CD4-positive, alpha-beta T cell treated with Interleukin-4 for 4 hours (primary cell): ENCODE results near the gene ECE1.

Experiments used
- DNase-seq: peaks from one replicate; pipeline ENCODE4 v3.0.0-alpha.2; 2020

ECE1 gene

DNA sequence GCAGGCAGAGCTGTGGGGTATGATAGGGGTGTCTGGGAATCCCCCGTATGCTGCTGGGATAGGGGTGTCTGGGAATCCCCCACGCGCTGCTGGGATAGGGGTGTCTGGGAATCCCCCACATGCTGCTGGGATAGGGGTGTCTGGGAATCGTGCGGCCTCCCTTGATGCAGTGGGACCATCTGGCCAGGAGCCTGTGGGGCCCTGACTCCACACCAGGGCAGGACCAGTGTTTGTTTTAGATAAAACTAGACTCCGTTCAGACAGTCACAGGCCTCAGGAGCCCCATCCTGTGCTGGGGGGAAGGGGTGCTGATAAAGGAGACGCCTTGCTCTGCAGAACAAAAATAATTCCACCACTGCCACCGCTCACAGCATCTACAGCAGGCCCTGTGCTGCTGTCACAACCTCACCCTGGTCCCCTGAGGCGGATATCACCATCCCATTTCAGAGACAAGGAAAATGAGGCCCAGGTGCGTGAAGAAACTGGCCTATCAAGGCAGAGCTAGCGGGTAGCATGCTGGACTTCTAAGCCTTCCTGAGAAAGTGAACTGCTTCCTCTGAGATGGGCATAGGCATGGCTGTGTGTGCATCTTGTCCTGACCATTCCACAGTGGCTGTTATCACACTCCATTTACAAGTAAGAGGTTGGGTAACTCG lies 24.0 kb downstream of the ECE1 start:
- no peak for DNase-seq

- DNase-seq = no peak
Measured at GRCh38 chr1:21265644-21266043, 24.6 kb downstream of the ECE1 start.

- DNase-seq = no peak
Measured at GRCh38 chr1:21264898-21265297, 25.4 kb downstream of the ECE1 start.

GRCh38 chr1:21263653-21264225 lies 26.5 kb downstream of the ECE1 start:
- no peak for DNase-seq

GRCh38 chr1:21263052-21263429 lies 27.2 kb downstream of the ECE1 start:
- DNase-seq = no peak

GRCh38 chr1:21262293-21263051 lies 27.8 kb downstream of the ECE1 start:
- DNase-seq = no peak

DNA sequence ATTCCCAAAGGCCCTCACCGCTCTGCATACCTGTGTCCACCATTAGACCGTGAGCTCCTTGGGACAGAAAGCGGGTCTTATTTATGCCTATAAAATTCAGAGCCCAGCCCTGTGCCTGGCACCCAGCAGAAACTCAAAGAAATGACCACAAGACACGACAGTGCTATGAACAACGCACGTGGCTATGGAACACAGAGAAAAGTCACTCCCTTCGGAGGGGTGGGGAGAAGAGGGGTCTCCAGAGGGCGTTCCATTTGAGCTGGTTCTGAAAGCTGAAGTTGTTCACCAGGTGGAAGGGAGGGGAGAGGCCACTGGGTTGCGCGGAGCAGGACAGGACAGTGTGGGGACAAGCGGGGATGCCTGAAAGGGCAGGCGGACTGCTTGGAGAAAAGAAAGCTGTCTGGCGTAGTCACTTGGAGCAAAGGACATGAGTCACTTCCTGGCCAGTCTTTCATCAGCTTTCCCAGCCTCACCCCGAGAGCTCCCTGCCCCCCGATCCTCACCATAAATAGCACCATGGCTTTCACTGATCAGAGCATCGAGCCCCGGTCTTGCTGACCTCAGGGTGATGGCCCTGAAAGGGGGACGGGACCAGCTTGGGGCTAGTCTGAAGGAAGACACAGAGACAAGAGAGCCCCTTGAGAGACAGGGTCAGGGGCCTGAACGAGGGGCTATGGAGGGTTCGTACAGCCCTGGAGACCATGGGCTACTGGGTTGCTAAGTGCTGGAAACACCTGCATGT lies 28.5 kb downstream of the ECE1 start:
- DNase-seq = no peak

GRCh38 chr1:21260405-21261125 lies 29.7 kb downstream of the ECE1 start:
- DNase-seq = no peak

GRCh38 chr1:21259316-21260076 lies 30.8 kb downstream of the ECE1 start:
- DNase-seq = no peak

DNA sequence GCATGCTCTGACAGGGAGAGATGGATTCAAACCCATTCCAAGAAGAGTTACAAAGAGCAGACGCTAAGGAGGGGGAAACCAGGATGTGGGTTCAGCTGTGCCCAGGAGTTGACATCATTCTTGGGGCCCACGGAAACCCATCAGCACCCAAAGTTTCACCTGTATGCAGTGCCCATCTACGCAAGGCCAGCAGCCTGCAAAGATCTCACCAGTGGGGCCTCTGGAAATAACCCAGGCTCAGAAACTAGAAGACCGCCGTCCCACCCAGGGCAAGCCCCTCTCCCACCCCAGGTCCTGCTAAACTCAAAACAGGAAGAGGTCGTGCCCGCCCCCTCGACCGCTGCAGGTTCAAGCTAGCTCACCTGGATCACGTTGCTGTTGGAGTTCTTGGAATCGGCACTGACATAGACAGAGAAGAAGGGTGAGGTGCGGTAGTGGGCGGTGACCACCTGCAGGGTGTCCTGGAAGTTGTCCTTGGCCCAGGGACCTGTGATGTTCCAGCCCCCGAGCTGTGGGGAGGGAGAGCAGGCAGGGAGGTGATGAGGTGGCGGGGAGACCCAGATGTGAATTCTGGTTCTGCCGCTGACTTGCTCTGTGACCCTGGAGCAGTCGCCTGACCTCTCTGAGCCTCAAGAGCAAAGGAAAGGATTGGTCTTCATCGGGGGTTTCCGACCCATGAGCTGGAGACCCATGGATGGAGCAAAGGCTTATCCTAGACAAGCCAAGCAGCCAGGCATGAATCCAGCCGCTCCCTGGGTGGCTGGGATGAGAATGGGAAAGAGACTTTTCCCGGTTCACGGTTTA lies 31.7 kb downstream of the ECE1 start:
- no peak for DNase-seq

DNA sequence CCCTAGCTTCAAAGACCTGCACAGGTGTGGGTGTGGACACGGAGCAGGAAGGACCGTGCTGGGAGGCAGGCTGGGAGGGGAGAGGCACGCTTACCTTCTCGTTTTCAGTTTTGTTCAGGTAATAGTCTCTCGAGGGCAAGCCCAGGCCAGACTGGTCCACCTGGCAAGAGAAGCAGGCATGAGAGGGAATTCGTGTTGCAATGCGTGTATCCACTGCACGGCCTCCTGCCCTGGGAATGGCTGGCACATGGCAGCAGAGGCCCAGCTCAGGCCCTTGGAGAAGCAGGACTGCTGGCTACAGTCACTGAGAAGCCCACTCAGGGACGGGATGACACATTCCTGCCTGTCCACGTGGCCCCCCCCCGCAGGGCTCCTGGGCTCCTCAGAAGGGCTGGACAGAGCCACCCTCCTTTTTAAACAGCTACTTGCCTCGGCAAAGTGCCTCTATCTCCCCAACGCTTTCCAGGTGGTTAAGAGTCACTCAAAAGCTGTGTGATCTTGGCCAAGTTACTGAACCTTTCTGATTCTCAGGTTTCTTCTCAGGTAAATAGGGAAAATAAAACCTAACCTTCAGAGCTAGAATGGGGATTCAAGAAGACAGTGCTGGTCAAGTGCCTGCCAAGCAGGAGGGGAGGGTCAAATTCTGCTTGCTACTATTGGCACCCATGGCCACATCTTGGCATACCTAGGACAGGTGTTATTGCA lies 32.7 kb downstream of the ECE1 start:
- no peak for DNase-seq

- no peak for DNase-seq
Measured at GRCh38 chr1:21256776-21257175, 33.5 kb downstream of the ECE1 start.

DNA sequence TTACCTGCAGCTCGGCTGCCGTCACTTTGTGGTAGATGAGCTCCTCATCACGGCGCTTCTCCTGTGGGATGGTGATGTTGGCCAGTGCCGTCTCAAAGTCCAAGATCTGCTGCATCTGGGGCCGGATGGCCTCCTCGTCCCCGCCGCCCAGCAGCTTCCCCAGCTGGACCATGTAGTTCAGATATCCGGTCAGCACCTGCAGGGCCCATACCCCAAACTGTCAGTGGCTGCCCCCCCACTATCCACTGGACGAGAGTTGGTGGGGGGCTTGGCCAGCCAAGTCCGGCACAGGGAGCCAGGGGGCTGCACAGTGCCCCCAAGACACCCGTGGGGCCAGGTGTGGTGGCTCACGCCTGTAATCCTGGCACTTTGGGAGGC lies 34.3 kb downstream of the ECE1 start:
- no peak for DNase-seq

GRCh38 chr1:21255284-21255942 lies 34.9 kb downstream of the ECE1 start:
- DNase-seq = peak; percentile 76

GRCh38 chr1:21254335-21254951 lies 35.8 kb downstream of the ECE1 start:
- no peak for DNase-seq

DNA sequence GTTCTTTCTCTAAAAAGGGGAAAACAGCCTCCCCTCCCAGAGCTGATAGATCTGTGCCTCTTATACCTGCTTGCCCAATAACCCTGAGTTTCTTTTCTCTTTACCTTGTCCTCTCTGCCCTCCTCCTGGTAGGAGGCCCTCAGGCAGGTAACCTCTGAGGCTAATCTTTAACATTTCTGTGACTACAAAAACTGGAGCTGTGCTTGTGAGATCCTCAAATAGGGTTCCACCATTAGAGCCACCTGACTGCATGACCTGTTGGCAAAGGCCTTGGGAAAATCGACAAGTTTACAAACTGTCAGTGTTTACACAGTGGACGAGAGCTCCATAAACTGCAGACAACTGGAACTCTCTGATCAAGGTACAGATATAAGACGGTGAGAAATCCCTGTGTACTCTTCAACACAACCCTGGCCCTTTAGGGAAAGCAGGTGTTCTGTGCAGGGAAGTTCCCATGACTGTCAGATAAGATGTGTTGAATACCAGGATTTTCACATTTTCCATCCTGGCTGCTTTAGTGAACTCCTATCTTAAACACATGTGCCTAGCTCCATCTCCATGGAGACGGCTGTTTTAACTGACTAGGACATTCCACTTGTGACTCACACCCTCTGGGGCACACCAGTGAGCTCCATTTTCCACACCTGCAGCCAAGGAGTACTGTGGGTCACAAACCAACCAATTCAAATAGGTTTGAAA lies 38.3 kb downstream of the ECE1 start:
- DNase-seq = no peak

DNA sequence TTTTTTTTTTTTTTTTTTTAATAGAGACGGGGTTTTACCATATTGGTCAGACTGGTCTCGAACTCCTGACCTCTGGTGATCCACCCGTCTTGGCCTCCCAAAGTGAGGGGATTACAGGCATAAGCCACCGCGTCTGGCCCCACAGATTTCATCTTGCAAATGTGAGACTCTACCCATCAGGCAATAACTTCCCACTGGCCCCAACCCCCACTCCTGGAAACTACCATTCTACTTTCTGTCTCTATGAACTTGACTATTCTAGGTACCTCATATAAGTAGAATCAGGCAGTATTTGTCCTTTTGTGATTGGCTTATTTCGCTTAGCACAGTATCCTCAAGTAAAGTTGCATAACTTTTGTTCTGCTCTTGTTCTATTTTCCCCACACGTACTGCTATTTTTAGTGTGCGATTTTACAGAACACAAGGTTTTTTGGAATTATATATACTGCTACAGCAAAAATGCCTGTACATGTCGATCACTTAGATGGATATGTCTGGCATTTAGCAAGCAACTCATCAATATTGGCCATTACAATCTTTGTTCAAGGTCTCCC lies 40.2 kb downstream of the ECE1 start:
- no peak for DNase-seq

DNA sequence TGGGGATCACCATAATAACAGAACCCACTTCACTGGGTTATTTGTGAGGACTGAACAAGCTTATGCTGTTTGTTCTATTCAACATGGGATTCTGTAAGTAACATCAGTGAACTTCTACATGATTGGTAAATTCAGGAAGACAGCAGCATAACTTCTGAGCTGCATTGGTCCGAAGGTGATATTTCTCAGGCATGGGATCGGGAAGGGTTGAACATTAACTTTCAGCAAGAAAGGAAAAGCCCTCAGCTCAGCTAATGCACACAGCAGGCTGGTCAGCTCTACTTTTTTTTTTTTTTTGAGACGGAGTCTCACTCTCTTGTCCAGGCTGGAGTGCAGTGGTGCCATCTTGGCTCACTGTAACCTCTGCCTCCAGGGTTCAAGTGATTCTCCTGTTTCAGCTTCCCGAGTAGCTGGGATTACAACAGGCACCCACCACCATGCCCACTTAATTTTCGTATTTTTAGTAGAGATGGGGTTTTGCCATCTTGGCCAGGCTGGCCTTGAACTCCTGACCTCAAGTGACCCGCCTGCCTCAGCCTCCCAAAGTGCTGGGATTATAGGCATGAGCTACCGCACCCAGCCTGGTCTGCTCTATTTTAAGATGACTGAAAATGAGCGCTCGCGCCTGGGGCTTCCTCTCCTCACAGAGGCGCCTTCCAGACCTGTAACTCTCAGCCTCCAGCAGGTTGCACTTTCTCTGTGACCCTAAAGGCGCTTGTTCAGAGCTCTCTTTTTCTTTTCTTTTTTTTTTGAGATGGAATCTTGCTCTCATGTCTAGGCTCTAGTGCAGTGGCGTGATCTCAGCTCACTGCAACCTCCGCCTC lies 42.2 kb downstream of the ECE1 start:
- DNase-seq = no peak
